H54 (cell line): ENCODE data around the gene OR10AD1.
"Not testable (repeated sequence)": the region's sequence is repeated elsewhere in the genome, so short reads cannot be mapped to it uniquely, and the experiment has no call there.

Experiments used
- DNase-seq: peaks from one replicate; pipeline ENCODE4 v3.0.0; 2011; ENCODE audit warnings: low spot score, mixed read lengths; ENCODE audit not compliant: insufficient read length
- FAIRE-seq: peaks from 3 replicates; lab custom pipeline; 2011; peaks lifted over from hg19 to GRCh38; lab: Jason Lieb, UNC
- POLR2A ChIP-seq: IDR thresholded peaks from 2 replicates; pipeline ENCODE4 v1.6.1; 2011; ENCODE audit warnings: low read depth, mild to moderate bottlenecking, low read length

The OR10AD1 gene

GRCh38 chr12:48160046-48160445 is 43.0 kb downstream of the OR10AD1 start:
- FAIRE-seq (no peak), DNase-seq (no peak)
- TF ChIP-seq POLR2A: no peak

GRCh38 chr12:48157889-48158370 is 45.2 kb downstream of the OR10AD1 start:
- TF ChIP-seq POLR2A: no peak
- no peak for FAIRE-seq
- DNase-seq: no peak

- peak; percentile 91 for DNase-seq
- peak; percentile 77 for FAIRE-seq
These were observed 45.8 kb downstream of the OR10AD1 start, which contains the start of gene ASB8 for GRCh38 chr12:48157018-48157888. ASB8 (minus strand) TSS chr12:48157515; CDS start chr12:48153496, 4,019 bp downstream.

GRCh38 chr12:48156652-48157017 is 46.5 kb downstream of the OR10AD1 start:
- TF ChIP-seq POLR2A: no peak
- FAIRE-seq (no peak), DNase-seq (no peak)

More at GRCh38 chr12:48157018-48157888, 45.8 kb downstream of the OR10AD1 start, which contains the start of gene ASB8:
- no peak for TF ChIP-seq POLR2A

GRCh38 chr12:48155786-48156185 is 47.3 kb downstream of the OR10AD1 start:
- FAIRE-seq, DNase-seq: not testable (repeated sequence)
